Bronchial epithelial cell (primary cell): ENCODE results near the gene TTLL11. TPM values are rescaled to one million over a fixed set of nuclear protein-coding genes. Genes with fewer than 3 reads are reported as not detected.

Experiments
- DNase-seq: peaks from one replicate; pipeline ENCODE4 v3.0.0-alpha.2; 2010; ENCODE audit warnings: low read depth
- FAIRE-seq: peaks from 2 replicates; lab custom pipeline; 2011; peaks lifted over from hg19 to GRCh38; lab: Jason Lieb, UNC
- H3K27me3 ChIP-seq: 2 replicates; pipeline ENCODE4 v1.5.1; 2011; ENCODE audit warnings: low read length; ENCODE audit not compliant: control insufficient read depth, insufficient read depth
- H3K36me3 ChIP-seq: 2 replicates; pipeline ENCODE4 v1.5.1; 2011; ENCODE audit warnings: low read length; ENCODE audit not compliant: control insufficient read depth, insufficient read depth
- H3K4me3 ChIP-seq: 2 replicates; pipeline ENCODE4 v1.5.1; 2011; ENCODE audit warnings: mild to moderate bottlenecking, low read depth, low read length, control low read depth
- CTCF ChIP-seq: IDR thresholded peaks from 2 replicates; pipeline ENCODE4 v1.5.1; 2011; ENCODE audit warnings: mild to moderate bottlenecking, moderate library complexity, low read length, control low read depth, inconsistent platforms; ENCODE audit not compliant: insufficient read depth, severe bottlenecking
- total RNA-seq: library from RNA; depleted of rRNA; stranded (reverse); fragments of >200 nt; gene quantifications from 2 replicates; pipeline ENCODE4 v1.2.1, GENCODE V29; 2014

Gene TTLL11
- total RNA-seq, 1 donor from 2014 or later, result 1.8 TPM

- no peak for TF ChIP-seq CTCF
- DNase-seq, result no peak
- H3K36me3 ChIP-seq, result no peaks in the 10 kb centered on the region
- FAIRE-seq, result no peak
- H3K27me3 ChIP-seq, result no peaks in the 10 kb centered on the region
- no peak overlapping the region for H3K4me3 ChIP-seq
These were observed 9.0 kb upstream of the TTLL11 start for GRCh38 chr9:122102156-122102555.

- H3K27me3 ChIP-seq, result no peaks in the 10 kb centered on the region
- no peak for TF ChIP-seq CTCF
- H3K4me3 ChIP-seq, result no peak overlapping the region
- FAIRE-seq (no peak), DNase-seq (no peak)
- H3K36me3 ChIP-seq, result no peaks in the 10 kb centered on the region
These were observed 7.6 kb upstream of the TTLL11 start for GRCh38 chr9:122100756-122101155.

- DNase-seq, result peak; percentile 53
- no peaks in the 10 kb centered on the region for H3K27me3 ChIP-seq
- TF ChIP-seq CTCF, result peak; percentile 91
- H3K36me3 ChIP-seq, result no peaks in the 10 kb centered on the region
- FAIRE-seq, result no peak
- no peak overlapping the region for H3K4me3 ChIP-seq
These were observed 6.3 kb upstream of the TTLL11 start for GRCh38 chr9:122099271-122099869.

GRCh38 chr9:122097679-122098315, 4.7 kb upstream of the TTLL11 start:
- Histone ChIP-seq H3K4me3 (no peak overlapping the region), H3K36me3 (no peaks in the 10 kb centered on the region), H3K27me3 (no peaks in the 10 kb centered on the region)
- no peak for TF ChIP-seq CTCF
- FAIRE-seq (no peak), DNase-seq (no peak)

- Histone ChIP-seq H3K36me3 (no peaks in the 10 kb centered on the region), H3K4me3 (no peak overlapping the region), H3K27me3 (no peaks in the 10 kb centered on the region)
- DNase-seq (no peak), FAIRE-seq (no peak)
- TF ChIP-seq CTCF, result no peak
These were observed 3.7 kb upstream of the TTLL11 start for GRCh38 chr9:122096620-122097415.
